Lower leg skin (tissue), 3 donors: ENCODE data around the gene IPCEF1.

Experiments used
- POLR2A ChIP-seq, 2 donors: fragments of 450-650 bp; IDR thresholded peaks; one replicate each; pipeline ENCODE4 v1.6.1; 2016 to 2017; ENCODE audit warnings: antibody characterized with exemption in 2 of 2, mild to moderate bottlenecking in 1 of 2, moderate library complexity in 1 of 2
- TF ChIP-seq, protein P1 (sequence below), 3 donors: fragments of 450-650 bp; IDR thresholded peaks; one replicate each; pipeline ENCODE4 v1.5.1; 2016; ENCODE audit warnings: antibody characterized with exemption in 3 of 3, mild to moderate bottlenecking in 3 of 3, moderate library complexity in 2 of 3

DNA sequence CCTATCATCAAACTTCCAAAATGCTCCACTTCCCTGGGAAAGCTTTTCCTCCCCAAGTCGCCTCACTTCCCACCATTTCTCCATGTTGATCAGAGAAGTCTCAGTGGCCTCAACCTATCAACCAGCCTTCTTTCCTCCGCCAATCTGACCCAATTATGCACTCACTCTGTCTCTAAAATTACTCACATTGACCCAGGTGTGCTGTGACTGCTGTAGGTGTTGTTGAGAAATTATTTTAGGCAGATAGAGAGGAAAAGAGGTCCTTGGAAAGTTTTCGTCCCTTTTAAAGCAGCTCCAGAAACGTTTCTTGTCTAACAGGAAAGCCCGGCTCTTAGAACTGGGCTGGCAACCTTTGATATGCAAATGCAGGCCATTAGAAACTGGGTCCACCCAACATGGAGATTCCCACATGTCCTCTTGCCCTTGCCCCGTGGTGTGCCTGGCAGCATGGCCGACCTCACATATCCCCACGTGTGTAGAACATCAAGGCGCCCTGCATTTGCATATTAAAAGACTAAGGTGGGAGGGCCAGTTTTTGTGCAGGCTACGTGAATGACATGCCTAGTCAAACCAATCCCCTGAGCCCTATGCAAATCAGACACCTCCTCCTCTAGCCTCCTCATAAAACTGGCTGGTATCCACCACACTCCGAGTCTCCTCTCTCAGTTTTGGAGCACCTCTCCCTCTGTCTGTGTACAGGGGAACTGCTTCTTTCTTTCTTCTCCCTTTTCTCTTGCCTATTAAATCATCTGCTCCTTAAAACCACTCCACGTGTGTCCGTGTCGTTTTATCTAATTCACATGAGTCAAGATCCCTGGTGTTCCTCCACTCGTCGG, 12.9 kb downstream of the IPCEF1 start:
- no peak for TF ChIP-seq POLR2A (IDR thresholded peaks at IDR 0.05)
- TF ChIP-seq, protein P1, sequence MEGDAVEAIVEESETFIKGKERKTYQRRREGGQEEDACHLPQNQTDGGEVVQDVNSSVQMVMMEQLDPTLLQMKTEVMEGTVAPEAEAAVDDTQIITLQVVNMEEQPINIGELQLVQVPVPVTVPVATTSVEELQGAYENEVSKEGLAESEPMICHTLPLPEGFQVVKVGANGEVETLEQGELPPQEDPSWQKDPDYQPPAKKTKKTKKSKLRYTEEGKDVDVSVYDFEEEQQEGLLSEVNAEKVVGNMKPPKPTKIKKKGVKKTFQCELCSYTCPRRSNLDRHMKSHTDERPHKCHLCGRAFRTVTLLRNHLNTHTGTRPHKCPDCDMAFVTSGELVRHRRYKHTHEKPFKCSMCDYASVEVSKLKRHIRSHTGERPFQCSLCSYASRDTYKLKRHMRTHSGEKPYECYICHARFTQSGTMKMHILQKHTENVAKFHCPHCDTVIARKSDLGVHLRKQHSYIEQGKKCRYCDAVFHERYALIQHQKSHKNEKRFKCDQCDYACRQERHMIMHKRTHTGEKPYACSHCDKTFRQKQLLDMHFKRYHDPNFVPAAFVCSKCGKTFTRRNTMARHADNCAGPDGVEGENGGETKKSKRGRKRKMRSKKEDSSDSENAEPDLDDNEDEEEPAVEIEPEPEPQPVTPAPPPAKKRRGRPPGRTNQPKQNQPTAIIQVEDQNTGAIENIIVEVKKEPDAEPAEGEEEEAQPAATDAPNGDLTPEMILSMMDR (IDR thresholded peaks at IDR 0.05), result no peak
